GM21529 (cell line): ENCODE measurements around the gene SMARCB1.

ENCODE experiments used
- ATAC-seq: cut with Tn5 transposase; IDR thresholded peaks from one replicate; pipeline ENCODE4 v1.9.1; 2021; ENCODE audit not compliant: unreplicated experiment

SMARCB1 gene

GRCh38 chr22:23760056-23760455 is 26.7 kb upstream of the SMARCB1 start:
- ATAC-seq: no peak

- no peak for ATAC-seq
These were observed 23.8 kb upstream of the SMARCB1 start, which contains the start of gene C22orf15 for GRCh38 chr22:23762842-23763578. Gene C22orf15, plus strand, starts transcription at chr22:23762990. Its CDS starts 317 bp downstream, at chr22:23763307.

- ATAC-seq: no peak
These were observed 23.2 kb upstream of the SMARCB1 start for GRCh38 chr22:23763579-23763945.

GRCh38 chr22:23763954-23764353 is 22.8 kb upstream of the SMARCB1 start:
- no peak for ATAC-seq

- no peak for ATAC-seq
These were observed 21.6 kb upstream of the SMARCB1 start for GRCh38 chr22:23764899-23765881.

- no peak for ATAC-seq
These were observed 19.5 kb upstream of the SMARCB1 start for GRCh38 chr22:23767303-23767672.

- peak; percentile 52 for ATAC-seq
These were observed 18.9 kb upstream of the SMARCB1 start, which contains the start of gene CHCHD10 for GRCh38 chr22:23767673-23768548. Gene CHCHD10, minus strand, starts transcription at chr22:23767972. Its CDS starts 98 bp downstream, at chr22:23767874.

GRCh38 chr22:23769321-23769965 is 17.3 kb upstream of the SMARCB1 start:
- ATAC-seq: no peak

GRCh38 chr22:23772315-23772648 is 14.5 kb upstream of the SMARCB1 start:
- ATAC-seq: no peak

GRCh38 chr22:23772649-23773473 is 13.9 kb upstream of the SMARCB1 start, which contains the start of gene MMP11:
Gene MMP11, plus strand, starts transcription at chr22:23772849. Its CDS starts 22 bp downstream, at chr22:23772871.
- ATAC-seq: no peak

GRCh38 chr22:23773483-23774113 is 13.2 kb upstream of the SMARCB1 start:
- ATAC-seq: no peak

GRCh38 chr22:23774114-23774921 is 12.4 kb upstream of the SMARCB1 start:
- no peak for ATAC-seq

GRCh38 chr22:23774922-23775436 is 11.8 kb upstream of the SMARCB1 start:
- ATAC-seq: no peak

- ATAC-seq: no peak
These were observed 10.9 kb upstream of the SMARCB1 start for GRCh38 chr22:23775779-23776375.

GRCh38 chr22:23777776-23778576 is 8.8 kb upstream of the SMARCB1 start:
- ATAC-seq: no peak

GRCh38 chr22:23778577-23778900 is 8.2 kb upstream of the SMARCB1 start:
- no peak for ATAC-seq

- no peak for ATAC-seq
These were observed 7.7 kb upstream of the SMARCB1 start for GRCh38 chr22:23779083-23779482.
